WTC11 (cell line): Measurements from ENCODE around the gene LIN7A.

Source experiments
- ETV6 ChIP-seq: sonication (generic); formaldehyde crosslinking; IDR thresholded peaks from 2 replicates; pipeline ENCODE4 v1.8.1; 2022; ENCODE audit warnings: mild to moderate bottlenecking, missing genetic modification reagents
- HMGXB4 ChIP-seq: sonication (generic); formaldehyde crosslinking; IDR thresholded peaks from 2 replicates; pipeline ENCODE4 v1.8.1; 2023; ENCODE audit warnings: mild to moderate bottlenecking, moderate library complexity, missing genetic modification reagents
- NR1H2 ChIP-seq: sonication (generic); formaldehyde crosslinking; IDR thresholded peaks from 2 replicates; pipeline ENCODE4 v1.9.0; 2021; ENCODE audit warnings: mild to moderate bottlenecking, moderate library complexity, missing genetic modification reagents
- TF ChIP-seq, protein P1 (sequence below): fragments of 200-600 bp; IDR thresholded peaks from 2 replicates; pipeline ENCODE4 v1.8.0; 2022; ENCODE audit warnings: antibody characterized with exemption
- TF ChIP-seq, protein P2 (sequence below): sonication (generic); formaldehyde crosslinking; IDR thresholded peaks from 2 replicates; pipeline ENCODE4 v1.8.0; 2022; ENCODE audit warnings: mild to moderate bottlenecking, missing genetic modification reagents
- TF ChIP-seq, protein P3 (sequence below): sonication (generic); formaldehyde crosslinking; conservative IDR thresholded peaks from 2 replicates; pipeline ENCODE4 v1.8.1; 2023; ENCODE audit warnings: mild to moderate bottlenecking, low read depth, missing genetic modification reagents, moderate library complexity

DNA sequence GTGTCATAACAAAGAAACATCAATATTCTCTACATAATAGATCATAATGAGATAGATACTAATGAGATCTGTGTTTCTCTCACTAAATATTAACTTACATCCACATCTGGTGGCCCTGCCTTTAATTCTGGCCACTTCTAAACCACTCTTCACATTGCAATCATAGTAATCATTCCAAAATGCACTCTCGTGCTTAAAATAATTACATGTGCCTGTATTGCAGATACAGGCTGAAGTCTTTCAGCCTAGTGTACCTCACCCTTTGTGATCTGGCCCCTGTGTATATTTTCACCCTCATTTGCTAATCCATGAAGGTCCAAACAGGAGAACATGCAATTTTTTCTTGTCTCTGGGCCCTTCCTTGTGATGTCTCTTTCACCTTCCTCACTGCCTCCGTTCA, 108.0 kb downstream of the LIN7A start:
- TF ChIP-seq, protein P1, sequence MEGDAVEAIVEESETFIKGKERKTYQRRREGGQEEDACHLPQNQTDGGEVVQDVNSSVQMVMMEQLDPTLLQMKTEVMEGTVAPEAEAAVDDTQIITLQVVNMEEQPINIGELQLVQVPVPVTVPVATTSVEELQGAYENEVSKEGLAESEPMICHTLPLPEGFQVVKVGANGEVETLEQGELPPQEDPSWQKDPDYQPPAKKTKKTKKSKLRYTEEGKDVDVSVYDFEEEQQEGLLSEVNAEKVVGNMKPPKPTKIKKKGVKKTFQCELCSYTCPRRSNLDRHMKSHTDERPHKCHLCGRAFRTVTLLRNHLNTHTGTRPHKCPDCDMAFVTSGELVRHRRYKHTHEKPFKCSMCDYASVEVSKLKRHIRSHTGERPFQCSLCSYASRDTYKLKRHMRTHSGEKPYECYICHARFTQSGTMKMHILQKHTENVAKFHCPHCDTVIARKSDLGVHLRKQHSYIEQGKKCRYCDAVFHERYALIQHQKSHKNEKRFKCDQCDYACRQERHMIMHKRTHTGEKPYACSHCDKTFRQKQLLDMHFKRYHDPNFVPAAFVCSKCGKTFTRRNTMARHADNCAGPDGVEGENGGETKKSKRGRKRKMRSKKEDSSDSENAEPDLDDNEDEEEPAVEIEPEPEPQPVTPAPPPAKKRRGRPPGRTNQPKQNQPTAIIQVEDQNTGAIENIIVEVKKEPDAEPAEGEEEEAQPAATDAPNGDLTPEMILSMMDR = no peak
- TF ChIP-seq, protein P2, sequence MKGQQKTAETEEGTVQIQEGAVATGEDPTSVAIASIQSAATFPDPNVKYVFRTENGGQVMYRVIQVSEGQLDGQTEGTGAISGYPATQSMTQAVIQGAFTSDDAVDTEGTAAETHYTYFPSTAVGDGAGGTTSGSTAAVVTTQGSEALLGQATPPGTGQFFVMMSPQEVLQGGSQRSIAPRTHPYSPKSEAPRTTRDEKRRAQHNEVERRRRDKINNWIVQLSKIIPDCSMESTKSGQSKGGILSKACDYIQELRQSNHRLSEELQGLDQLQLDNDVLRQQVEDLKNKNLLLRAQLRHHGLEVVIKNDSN (CRISPR knock-in tag) = no peak
- no peak for TF ChIP-seq HMGXB4 (CRISPR knock-in tag)
- TF ChIP-seq, protein P3, sequence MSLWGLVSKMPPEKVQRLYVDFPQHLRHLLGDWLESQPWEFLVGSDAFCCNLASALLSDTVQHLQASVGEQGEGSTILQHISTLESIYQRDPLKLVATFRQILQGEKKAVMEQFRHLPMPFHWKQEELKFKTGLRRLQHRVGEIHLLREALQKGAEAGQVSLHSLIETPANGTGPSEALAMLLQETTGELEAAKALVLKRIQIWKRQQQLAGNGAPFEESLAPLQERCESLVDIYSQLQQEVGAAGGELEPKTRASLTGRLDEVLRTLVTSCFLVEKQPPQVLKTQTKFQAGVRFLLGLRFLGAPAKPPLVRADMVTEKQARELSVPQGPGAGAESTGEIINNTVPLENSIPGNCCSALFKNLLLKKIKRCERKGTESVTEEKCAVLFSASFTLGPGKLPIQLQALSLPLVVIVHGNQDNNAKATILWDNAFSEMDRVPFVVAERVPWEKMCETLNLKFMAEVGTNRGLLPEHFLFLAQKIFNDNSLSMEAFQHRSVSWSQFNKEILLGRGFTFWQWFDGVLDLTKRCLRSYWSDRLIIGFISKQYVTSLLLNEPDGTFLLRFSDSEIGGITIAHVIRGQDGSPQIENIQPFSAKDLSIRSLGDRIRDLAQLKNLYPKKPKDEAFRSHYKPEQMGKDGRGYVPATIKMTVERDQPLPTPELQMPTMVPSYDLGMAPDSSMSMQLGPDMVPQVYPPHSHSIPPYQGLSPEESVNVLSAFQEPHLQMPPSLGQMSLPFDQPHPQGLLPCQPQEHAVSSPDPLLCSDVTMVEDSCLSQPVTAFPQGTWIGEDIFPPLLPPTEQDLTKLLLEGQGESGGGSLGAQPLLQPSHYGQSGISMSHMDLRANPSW = no peak
- no peak for TF ChIP-seq NR1H2 (CRISPR knock-in tag)
- no peak for TF ChIP-seq ETV6 (CRISPR knock-in tag)
